AG08395 (cell line): ENCODE results near the gene GPN1.
"Not testable (repeated sequence)": the region's sequence is repeated elsewhere in the genome, so short reads cannot be mapped to it uniquely, and the experiment has no call there.

Source experiments
- DNase-seq: peaks from one replicate; pipeline ENCODE4 v3.0.0; 2012; ENCODE audit warnings: mixed read lengths, low spot score

GPN1 gene

GRCh38 chr2:27672723-27673486, 44.1 kb downstream of the GPN1 start:
- no peak for DNase-seq

DNA sequence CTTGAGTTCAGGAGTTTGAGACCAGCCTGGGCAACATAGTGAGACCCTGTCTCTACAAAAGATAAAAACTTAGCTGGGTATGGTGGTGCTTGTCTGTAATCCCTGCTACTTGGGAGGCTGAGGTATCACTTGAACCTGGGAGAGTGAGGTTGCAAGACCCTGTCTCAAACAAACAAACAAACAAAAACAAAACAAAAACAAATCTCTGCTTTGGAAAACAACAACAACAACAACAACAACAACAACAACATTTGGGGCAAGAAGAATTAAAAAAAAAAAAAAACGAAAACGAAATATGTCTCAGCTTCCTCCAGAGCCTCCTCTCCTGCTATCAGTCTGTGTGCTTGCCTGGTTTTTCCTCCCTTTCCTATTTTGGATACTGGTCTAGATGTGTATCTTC, 51.7 kb downstream of the GPN1 start:
- DNase-seq, result no peak

DNA sequence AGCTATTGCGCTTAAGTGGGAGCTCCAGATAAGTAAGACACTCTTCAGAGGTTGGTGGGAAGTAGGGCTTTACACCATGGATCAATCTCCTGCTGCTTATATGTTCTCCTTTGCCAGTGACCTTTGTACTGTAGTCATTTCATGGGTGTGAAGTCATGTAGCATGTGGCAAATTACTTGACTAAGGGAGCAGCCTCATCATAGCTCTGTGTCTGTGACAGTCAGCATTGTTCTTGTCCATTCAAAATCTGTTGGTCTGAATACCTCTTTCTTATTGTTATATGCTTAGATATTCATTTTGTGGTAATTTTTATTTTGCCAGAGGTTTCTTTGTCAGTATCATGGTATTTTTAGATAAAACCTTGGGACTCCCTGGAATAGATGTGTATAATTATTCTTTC, 53.0 kb downstream of the GPN1 start:
- peak; percentile 36 for DNase-seq

DNA sequence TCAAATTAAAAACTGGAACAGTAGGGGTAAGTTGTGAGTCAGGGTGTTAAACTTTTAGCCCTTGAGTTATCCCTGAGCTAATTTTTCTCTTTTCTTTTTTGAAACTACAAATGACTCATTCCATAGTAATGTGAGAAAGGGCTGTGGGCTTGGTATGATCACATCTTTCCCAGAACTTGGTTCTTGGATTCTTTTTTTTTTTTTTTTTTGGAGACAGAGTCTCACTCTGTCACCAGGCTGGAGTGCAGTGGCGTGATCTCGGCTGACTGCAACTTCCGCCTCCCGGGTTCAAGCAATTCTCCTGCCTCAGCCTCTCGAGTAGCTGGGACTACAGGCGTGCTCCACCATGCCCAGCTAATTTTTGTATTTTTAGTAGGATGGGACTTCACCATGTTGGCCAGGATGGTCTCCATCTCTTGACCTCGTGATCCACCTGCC, 53.5 kb downstream of the GPN1 start:
- peak; percentile 92 for DNase-seq

DNA sequence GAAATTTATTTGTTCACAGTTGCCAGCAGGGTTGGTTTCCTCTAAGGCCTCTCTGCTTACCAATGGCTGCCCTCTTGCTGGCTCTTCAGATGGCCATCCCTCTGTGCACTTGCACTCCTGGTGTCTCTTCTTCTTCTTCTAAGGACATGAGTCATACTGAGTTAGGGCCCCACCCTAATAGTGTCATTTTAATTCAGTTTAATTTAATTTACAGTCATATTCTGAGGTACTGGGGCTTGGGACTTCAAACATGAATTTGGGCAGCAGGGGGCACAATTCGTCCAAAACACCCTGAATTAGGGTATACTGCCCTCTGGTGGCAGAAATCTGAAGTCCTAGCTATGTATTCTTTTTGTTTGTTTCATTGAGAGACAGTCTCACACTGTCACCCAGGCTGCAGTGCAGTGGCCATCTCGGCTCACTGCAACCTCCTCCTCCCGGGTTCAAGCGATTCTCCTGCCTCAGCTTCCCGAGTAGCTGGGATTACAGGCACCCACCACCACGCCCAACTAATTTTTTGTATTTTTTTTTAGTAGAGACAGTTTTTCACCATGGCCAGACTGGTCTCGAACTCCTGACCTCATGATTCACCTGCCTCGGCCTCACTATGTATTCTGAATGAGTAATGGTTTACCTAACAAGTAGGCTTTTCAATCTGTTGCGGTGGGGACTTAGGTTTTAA, 54.7 kb downstream of the GPN1 start:
- DNase-seq, result peak; percentile 73

DNA sequence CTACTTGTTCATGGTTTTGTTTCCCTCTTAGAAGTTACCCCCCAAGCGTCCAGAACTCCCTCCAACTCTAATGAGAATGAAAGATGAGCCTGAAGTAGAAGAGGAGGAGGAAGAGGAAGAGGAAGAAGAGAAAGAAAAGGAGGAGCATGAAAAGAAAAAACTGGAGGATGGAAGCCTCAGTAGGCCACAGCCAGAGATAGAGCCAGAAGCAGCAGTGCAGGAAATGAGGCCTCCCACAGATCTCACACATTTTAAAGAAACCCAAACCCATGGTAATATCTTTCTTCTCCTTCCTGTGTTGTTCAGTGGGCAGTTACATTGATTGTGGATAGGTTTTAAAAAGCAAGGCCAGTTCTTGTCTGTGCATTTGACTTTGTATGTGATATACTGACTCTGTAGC, 56.2 kb downstream of the GPN1 start:
- DNase-seq, result not testable (repeated sequence)

GRCh38 chr2:27685577-27685976, 56.7 kb downstream of the GPN1 start:
- no peak for DNase-seq

DNA sequence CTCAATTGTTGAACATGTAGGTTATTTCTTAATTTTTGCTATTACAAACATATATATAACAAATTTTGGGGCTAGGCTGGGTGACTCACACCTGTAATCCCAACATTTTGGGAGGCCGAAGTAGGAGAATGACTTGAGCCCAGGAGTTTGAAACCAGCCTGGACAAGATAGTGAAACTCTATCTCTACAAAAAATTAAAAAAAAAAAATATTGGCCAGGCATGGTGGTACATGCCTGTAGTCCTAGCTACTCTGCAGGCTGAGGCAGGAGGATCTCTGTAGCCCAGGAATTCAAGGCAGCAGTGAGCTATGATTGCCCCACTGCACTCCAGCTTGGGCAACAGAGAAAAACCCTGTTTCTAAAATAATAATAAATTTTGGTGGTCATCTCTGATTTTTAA, 58.4 kb downstream of the GPN1 start:
- DNase-seq, result no peak

GRCh38 chr2:27689424-27689823, 60.6 kb downstream of the GPN1 start:
- DNase-seq, result no peak

DNA sequence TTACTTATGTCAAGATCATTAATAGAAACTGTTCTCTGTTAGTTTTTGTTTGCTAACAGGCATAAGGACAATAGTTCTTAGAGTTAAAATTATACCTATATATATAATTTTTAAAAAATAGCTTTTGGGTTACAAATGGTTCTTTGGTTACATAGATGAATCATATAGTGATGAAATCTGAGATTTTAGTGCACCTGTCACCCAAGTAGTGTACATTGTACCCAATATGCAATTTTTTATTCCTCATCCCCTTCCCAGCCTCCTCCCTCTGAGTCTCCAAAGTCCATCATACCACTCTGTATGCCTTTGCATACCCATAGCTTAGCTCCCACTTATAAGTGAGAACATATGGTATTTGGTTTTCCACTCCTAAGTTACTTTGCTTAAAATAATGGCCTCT, 61.2 kb downstream of the GPN1 start:
- DNase-seq, result no peak

GRCh38 chr2:27697660-27698059, 68.8 kb downstream of the GPN1 start:
- no peak for DNase-seq
